ENCODE measurements around the gene ELSPBP1.
"Not testable (repeated sequence)": the region's sequence is repeated elsewhere in the genome, so short reads cannot be mapped to it uniquely, and the experiment has no call there.

ELSPBP1 gene

GRCh38 chr19:48041877-48042580, 47.6 kb downstream of the ELSPBP1 start:
- no peak for DNase-seq (ENCODE audit: low read depth in 2 of 2, low spot score in 1 of 2)

GRCh38 chr19:48043675-48044258, 49.3 kb downstream of the ELSPBP1 start, which contains the start of gene CABP5:
Gene CABP5, minus strand, starts transcription at chr19:48044079. Its CDS starts 157 bp downstream, at chr19:48043922.
- DNase-seq (ENCODE audit: low read depth in 2 of 2, low spot score in 1 of 2): no peak

- no peak for DNase-seq (ENCODE audit: low read depth in 2 of 2, low spot score in 1 of 2)
These were observed 50.1 kb downstream of the ELSPBP1 start for GRCh38 chr19:48044561-48044960.

GRCh38 chr19:48051335-48052033, 57.1 kb downstream of the ELSPBP1 start:
- no peak for DNase-seq (ENCODE audit: low read depth in 2 of 2, low spot score in 1 of 2)

GRCh38 chr19:48053076-48053475, 58.6 kb downstream of the ELSPBP1 start:
- DNase-seq (ENCODE audit: low read depth in 2 of 2, low spot score in 1 of 2): no peak

- DNase-seq (ENCODE audit: low read depth in 2 of 2, low spot score in 1 of 2): no peak
These were observed 59.4 kb downstream of the ELSPBP1 start for GRCh38 chr19:48053856-48054255.

- no peak for DNase-seq (ENCODE audit: low read depth in 2 of 2, low spot score in 1 of 2)
These were observed 64.9 kb downstream of the ELSPBP1 start for GRCh38 chr19:48059331-48059730.

- DNase-seq (ENCODE audit: low read depth in 2 of 2, low spot score in 1 of 2): no peak
These were observed 65.9 kb downstream of the ELSPBP1 start for GRCh38 chr19:48060381-48060780.

- no peak for DNase-seq (ENCODE audit: low read depth in 2 of 2, low spot score in 1 of 2)
These were observed 67.2 kb downstream of the ELSPBP1 start for GRCh38 chr19:48061401-48062344.

GRCh38 chr19:48064509-48064908, 70.1 kb downstream of the ELSPBP1 start:
- DNase-seq (ENCODE audit: low read depth in 2 of 2, low spot score in 1 of 2): no peak

- no peak for DNase-seq (ENCODE audit: low read depth in 2 of 2, low spot score in 1 of 2)
These were observed 75.0 kb downstream of the ELSPBP1 start for GRCh38 chr19:48069435-48069834.

GRCh38 chr19:48070177-48070769, 75.8 kb downstream of the ELSPBP1 start:
- not testable (repeated sequence) for DNase-seq (ENCODE audit: low read depth in 2 of 2, low spot score in 1 of 2)

All from stimulated activated CD8-positive, alpha-beta memory T cell treated with anti-CD3 and anti-CD28 coated beads, Interleukin-4, amount 100 ng/mL, for 4 hours (primary cell).